T-helper 2 cell treated with Interferon-gamma antibody and Interleukin-4, amounts not matched to agents 100 ng/mL and 5 ng/mL, for 36 hours (primary cell): ENCODE results near the gene CPLANE1. TPM values are rescaled to one million over a fixed set of nuclear protein-coding genes. Genes with fewer than 3 reads are reported as not detected.
"Not testable (repeated sequence)": the region's sequence is repeated elsewhere in the genome, so short reads cannot be mapped to it uniquely, and the experiment has no call there.

ENCODE experiments used
- intact Hi-C: fragments of 100-400 bp; cut with micrococcal nuclease; formaldehyde crosslinking; loops from one replicate; pipeline ENCODE4 v1.15.1; 2023
- total RNA-seq: library from RNA; stranded (reverse); gene quantifications from 2 replicates; pipeline ENCODE4 v1.2.3, GENCODE V29; 2022

CPLANE1 gene
- total RNA-seq, 1 donor from 2014 or later = 15.0 TPM

DNA sequence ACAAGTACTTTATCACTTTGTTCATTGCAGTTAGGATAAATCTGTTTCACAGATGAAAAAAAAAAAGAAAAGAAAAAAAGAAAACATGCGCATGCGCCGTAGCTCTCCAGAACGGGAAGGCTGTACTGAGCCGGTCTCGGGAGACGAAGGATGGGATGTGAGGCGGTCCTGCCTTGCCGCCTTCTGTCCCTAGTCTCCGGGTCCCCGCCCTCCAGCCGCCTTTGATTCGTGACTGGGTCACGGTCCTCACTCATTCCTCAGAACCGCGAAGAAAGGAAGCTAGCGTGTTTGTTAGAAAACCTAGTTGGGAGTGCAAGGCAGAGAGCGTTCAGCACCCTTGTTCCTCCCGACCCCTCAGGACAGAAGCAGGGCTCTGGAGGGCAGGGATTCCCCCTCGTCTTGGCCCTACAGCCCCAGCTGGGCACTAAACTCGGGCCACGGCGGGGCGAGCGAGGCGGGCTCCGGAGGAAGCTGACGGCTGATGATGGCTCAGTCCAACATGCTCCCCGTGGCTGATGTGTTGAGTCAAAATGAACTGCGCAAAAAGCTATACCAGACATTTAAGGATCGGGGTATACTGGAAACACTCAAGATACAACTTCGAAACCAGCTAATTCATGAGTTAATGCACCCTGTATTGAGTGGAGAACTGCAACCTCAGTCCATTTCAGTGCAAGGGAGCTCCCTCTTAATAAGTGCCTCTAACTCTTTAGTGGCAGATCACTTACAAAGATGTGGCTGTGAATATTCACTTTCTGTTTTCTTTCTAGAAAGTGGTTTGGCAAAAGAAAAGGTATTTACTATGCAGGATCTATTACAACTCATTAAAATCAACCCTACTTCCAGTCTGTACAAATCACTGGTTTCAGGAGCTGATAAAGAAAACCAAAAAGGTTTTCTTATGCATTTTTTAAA is 40.0 kb downstream of the CPLANE1 start:
- intact Hi-C loops = no loop called here

DNA sequence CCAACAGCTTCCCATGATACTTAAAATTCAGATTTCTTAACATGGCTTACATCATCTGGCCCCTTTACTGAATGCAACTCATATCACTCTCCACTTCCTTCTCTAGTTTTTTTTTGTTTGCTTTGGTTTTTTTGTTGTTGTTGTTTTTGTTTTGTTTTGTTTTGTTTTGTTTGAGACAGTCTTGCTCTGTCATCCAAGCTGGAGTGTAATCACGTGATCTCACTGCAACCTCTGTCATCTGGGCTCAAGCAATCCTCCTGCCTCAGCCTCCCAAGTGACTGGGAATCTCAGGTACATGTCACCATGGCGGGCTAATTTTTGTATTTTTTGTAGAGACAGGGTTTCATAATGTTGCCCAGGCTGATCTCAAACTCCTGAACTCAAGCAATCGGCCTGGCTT is 41.4 kb downstream of the CPLANE1 start:
- intact Hi-C loops = no loop called here

DNA sequence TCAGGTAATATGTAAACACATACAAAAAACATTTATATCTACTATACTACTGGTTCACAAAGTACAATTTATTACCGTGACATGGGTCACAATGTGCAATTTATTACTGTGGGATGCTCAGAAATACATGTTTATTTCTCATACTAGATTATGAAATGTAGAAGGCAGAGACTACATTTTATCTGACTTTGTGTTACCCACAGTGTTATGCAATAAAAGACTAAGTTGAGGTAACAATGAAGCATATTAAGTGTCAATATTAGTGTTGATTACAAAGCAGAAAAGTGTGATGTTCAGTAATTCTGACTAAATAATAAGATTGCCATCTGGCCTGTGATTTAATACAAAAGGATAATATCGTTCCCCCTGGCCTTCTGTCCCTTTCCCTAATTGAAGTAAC is 42.4 kb downstream of the CPLANE1 start:
- intact Hi-C loops = no loop called here

DNA sequence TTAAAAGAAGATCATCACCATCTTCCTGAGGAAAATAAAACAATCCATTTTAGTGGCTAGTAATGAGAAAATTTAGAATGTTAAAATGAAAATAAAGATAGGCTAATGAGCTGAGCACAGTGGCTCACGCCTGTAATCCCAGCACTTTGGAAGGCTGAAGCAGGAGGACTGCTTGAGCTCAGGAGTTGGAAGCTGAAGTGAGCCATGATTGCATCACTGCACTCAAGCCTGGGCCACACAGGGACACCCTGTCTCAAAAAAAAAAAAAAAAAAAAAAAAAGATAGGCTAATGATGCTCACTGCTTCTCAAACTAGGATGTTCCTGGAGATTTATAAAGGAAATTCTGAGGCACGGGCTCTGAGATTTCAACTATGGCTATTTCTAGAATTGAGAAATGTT is 50.3 kb downstream of the CPLANE1 start:
- intact Hi-C loops = loop anchor here (5.0 kb wide), 3 partner anchors 48 to 322 kb away; partner anchors contain the start of genes CPLANE1, NIPBL and NUP155

DNA sequence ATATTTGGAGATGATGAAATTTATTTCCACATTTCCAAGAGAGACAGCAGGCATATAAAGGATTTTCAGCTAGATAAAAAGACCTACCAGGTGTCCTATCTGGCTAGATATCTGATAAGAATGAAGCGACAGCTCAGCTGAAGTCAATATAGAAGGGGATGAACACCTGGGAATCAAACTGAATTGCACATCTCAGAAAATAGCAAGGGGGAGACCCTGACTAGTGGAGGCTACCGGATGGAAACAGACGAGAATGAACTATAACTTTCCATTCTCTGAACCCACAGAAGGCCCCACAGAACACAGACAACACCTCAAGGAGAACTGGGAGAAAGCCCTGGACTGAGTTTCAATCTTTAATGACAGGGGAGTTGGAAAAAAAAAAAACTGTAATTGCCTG is 51.1 kb downstream of the CPLANE1 start:
- intact Hi-C loops = loop anchor here (5.0 kb wide), 3 partner anchors 49 to 321 kb away; partner anchors contain the start of genes CPLANE1, NIPBL and NUP155

DNA sequence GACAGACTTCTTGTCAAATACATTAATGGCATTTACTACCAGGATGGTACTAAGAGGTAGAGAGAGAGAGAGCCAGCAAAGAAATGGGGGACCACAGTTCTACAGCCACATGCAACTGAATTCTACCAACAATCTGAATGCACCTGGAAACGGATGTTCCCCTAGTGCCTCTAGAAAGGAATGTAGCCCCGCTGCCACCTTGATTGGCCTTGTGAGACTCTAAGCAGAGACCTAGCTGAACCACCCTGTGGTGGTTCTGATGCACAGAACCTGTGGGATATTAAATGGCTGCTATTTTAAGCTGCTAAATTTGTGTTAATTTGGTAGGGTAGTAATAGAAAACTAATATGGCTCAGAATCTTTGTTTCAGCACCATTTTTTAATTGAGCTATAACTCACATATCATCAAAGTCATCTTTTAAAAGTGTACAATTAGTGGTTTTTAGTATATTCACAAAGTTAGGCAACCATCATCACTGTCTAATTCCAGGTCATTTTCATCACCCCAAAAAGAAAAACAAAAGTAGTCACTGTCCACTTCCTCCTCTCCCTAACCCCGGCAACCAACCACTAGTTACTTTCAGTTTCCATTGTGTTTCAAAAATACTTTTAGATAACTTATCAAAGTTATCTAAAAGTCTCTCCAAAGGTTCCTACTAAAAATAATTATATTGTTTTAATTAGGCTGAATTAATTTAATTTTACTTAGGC is 51.7 kb downstream of the CPLANE1 start:
- intact Hi-C loops = loop anchor here (1.0 to 5.0 kb wide), 4 partner anchors 50 to 320 kb away; partner anchors contain the start of genes CPLANE1, NIPBL and NUP155

DNA sequence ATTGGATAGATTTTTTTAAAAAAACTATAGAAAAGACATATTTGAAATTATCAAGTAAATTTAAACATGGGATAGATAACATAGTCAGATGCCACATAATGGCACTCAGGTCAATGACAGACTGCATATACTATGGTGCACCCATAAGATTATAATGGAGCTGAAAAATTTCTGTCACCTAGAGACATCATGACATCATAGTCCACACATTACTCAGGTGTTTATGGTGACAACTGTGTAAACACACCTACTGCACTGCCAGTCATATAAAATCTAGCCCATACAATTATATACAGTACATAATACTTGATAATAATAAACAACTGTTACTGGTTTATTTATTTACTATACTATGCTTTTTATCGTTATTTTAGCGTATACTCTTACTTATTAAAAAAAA is 58.6 kb downstream of the CPLANE1 start:
- intact Hi-C loops = no loop called here

DNA sequence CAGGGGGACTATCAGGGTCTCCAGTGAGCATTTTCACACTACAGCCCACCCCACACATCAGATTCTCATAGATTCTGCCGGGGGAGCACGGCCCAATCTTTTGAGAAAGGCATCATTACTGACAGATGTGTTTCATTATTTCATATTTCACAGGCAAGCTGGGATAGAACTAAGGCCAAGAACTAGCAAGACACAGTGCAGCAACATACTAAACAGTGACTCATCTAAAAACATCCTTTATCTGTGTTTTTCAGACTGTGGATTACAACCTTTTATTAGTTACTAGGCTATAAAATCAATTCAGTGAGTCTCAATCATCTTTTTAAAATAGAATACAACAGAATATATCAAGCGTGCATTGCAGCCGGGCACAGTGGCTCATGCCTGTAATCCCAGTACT is 59.8 kb downstream of the CPLANE1 start:
- intact Hi-C loops = no loop called here

DNA sequence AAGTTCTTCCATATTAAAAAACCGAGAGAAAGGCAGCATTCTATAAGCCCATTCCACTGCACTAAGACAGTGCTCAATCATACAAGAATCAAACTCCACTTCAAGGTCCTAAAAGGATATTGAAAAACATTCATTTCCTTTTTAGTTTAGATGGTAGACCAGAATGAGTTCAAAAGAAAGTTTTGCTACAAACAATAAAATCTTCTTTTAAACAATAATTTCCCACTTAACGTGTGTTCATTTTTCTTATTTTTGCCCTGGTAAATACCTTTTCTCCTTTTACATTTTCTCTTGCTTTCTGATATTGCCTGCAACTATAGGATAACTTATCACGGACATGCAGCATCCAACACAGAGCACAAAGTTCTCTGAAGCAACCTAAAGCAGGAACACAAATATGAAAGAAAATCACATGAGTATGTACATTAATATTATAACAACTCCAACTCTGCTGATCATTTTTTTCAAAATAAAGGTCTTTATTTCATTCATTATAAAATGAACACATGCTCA is 61.7 kb downstream of the CPLANE1 start:
- intact Hi-C loops = no loop called here

DNA sequence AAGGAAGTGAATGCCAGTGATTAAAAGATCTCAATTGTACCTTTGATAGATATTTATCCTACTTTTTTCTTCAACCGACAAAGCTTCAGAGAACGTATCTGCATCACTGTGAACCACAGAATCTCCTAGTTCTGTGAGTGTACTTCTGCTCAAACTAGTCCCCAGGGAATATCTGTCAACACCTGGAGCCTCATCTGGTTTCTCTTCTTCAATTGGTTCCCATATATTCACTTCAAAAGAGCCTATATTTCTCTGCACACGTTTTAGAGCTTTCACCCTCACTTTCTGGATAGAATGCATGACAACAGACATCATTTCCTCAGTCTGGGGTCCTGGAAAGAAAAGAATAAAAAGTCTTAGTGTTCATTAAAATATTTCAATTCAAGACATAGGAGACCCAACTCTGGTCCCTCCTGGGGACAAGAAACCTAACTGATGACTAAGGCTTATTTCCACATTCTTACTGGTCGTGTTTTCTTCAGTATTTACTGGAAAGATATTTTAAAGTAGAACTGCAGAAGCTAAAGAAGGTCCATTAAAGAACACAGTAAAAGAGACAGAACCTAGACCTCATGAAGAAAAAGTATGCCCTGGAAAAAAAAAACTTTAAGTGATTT is 64.3 kb downstream of the CPLANE1 start:
- intact Hi-C loops = no loop called here

DNA sequence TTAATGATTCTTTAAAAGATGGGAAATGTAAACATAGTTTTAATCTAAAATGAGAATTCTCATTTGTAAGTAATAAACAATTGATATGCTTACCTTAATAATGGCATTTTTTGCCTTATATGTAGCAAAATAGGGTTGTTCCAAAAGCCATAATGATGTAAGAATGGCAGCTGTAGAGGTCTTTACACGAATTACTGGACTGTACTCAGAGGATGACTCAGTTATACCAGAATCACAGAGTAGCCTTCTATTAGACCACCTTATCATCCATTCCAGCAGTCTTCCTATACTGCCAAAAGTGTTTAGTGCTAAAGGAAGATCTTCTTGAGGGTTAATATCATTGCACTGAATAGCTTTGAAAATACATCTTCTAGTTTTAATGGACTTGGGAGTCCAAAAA is 66.5 kb downstream of the CPLANE1 start:
- intact Hi-C loops = no loop called here

DNA sequence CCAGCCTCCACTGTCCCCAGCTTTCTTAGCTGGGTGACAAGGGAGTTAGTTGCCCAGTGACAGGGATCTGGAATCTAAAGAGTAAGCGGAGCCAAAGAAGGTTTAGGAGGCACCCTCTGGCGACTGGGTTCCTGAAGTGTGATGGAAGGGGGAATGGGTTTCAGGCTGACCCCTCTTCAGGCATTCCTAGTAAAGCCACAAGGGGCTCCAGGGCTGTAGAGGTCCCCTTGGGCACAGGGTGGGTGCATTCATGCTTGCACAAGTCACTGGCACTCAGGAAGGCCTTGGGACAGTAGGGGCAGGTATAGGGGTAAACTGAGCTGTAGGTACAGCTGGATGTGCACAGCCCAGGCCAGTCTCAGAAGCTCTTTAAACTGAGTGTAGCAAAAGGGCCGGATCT is 74.2 kb downstream of the CPLANE1 start:
- intact Hi-C loops = no loop called here

DNA sequence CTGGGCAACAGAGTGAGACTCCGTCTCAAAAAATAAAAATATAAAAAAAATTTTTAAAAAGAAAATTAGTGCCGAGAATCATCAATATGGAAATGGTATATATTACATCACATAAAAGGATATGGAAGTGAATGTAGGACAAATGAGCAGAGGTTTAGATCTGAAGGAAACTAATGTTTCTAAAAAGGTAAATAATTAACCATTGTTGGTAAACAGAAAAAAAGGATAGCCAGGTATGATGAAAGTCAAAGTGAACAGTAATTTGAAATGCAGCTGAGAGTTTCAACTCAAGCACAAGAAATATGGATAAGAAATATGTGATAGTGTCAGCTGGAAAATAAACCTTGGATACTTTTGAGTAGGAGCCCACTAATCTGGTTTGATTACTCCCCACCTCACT is 76.2 kb downstream of the CPLANE1 start:
- intact Hi-C loops = no loop called here

DNA sequence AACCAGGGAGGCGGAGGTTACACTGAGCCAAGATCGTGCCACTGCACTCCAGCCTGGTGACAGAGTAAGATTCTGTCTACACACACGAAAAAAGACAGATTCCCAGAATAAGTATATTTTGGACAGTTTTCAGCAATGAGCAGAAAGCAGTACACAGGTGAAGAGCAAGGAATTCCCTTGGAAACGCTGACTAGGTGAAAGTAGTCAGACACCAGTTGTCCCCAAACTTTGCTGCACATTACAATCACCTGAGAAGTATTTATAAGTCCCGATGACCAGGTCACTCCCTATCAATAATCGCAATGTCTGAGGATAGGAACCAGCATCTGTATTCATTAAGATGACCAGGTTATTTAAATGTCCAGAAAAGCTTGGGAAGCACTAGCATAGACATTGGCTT is 78.3 kb downstream of the CPLANE1 start:
- intact Hi-C loops = no loop called here

DNA sequence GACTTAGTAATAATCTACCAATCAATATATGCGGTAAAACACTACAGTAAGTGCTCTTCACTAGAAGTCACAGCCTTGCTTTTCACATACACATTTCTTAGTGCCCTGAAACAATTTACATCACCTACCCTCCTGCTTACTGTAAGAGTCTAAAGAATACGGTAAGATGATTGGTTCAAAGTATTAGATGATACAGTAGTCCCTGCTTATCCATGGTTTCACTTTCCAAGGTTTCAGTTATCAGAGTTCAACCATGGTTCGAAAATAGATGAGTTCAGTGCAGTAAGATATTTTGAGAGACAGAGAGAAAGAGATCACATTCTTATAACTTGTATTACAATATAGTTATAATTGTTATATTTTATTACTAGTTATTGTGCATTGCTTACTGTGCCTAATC is 83.0 kb downstream of the CPLANE1 start:
- intact Hi-C loops = no loop called here

DNA sequence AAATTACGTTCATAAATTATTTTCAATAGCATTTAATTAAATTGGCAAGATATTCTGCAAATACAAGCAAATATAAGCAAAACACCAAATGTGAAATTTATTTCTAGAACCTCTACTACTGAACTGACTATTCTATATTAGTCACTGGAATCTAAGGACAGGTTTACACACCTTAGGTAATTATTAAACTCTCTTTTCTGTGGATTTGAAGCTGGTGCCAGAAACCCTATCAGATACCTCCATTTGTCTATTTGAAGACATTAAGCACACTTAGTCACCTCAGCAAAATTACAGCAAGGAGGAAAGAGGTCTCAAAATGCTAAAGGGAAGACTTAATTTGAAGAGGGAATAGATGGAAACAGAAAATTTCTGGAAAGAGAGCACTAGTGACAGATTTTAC is 83.4 kb downstream of the CPLANE1 start:
- intact Hi-C loops = no loop called here

DNA sequence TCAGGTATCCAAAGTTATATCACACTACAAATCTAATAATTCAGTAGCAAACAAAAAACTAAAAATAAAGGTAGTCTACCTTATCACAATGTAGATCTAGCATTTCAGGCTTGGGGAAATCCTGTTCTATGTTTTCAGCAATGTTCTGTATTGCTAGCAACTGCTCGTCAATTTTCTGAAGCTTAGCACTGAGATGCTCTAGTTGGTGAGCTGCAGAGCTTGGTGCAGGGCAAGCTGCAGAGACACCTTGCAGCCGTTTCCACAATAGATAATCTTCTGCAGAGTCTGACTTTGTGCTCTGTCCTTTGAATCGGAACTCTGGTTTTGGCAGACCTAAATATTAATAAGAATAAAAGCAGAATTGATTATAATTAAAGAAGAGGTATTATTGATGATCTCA is 95.5 kb downstream of the CPLANE1 start:
- intact Hi-C loops = no loop called here

DNA sequence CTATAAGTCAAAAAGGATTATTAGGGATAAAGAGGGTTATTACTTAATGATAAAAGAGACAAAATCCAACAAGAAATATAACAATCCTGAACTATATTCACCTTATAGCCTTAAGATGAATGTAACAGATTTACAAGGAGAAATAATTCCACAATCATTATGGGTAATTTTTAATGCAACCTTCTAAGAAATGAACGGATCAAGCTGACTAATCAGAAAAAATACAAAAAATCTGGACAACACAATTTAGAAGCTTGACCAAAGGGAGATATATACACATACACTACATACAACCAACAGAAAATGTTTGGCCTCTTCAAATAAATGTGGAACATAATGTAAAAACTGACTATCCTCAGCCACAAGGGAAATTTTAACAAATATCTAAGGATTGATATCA is 102.3 kb downstream of the CPLANE1 start:
- intact Hi-C loops = no loop called here

DNA sequence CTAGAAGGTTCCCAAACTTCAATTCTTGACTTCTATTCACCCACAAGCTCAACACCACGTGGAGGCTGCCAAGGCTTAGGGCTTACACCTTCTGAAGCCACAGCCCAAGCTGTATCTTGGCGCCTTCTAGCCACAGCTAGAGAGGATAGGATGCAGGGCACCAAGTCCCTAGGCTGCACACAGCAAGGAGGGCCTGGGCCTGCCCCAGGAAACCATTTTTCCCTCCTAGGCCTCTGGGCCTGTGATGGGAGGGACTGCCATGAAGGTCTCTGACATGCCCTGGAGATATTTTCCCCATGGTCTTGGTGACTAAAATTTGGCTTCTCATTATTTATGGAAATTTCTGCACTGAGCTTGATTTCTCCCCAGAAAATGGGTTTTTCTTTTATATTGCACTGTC is 112.5 kb downstream of the CPLANE1 start:
- intact Hi-C loops = no loop called here

DNA sequence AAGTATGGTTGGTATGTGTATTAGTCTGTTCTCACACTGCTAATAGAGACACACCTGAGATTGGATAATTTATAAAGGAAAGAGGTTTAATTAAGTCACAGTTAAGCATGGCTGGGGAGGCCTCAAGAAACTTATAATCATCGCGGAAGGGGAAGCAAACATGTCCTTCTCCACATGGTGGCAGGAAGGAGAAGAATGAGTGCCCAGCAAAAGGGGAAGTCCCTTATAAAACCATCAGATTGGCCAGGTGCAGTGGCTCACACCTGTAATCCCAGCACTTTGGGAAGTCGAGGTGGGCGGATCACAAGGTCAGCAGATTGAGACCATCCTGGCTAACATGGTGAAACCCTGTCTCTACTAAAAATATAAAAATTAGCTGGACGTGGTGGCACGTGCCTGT is 113.9 kb downstream of the CPLANE1 start:
- intact Hi-C loops = not testable (repeated sequence)

DNA sequence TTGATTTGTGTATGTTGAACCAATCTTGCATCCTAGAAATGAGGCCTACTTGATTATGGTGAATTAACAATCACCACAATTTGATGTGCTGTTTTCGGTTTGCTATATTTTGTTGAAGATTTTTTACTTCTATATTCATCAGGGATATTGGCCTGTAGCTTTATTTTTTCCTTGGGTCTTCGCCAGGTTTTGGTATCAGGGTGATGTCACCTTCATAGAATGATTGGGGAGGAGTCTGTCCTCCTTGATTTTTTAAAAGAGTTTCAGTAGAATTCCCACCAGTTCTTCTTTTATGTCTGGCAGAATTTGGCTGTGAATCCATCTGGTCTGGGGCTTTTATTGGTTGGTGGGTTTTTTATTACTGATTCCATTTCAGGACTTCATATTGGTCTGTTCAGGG is 115.2 kb downstream of the CPLANE1 start:
- intact Hi-C loops = no loop called here

DNA sequence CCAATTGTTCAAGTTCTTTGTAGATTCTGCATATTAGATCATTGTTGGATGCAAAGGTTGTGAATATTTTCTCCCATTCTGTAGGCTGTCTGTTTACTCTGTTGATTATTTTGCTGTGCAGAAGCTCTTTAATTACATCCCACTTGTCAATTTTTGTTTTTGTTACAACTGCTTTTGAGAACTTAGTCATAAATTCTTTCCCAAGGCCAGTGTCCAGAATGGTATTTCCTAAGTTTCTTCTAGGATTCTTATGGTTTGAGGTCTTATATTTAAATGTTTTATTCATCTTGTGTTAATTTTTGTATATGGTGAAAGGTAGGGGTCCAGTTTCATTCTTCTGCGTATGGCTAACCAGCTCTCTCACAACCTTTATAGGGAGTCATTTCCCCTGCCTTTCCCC is 116.5 kb downstream of the CPLANE1 start:
- intact Hi-C loops = no loop called here
